NK-92 (cell line): ENCODE measurements around the gene ANXA3.

ENCODE experiments used
- DNase-seq: peaks from one replicate; lab custom pipeline; 2025; ENCODE audit not compliant: unreplicated experiment; lab: John Stamatoyannopoulos, UW

Gene ANXA3

DNA sequence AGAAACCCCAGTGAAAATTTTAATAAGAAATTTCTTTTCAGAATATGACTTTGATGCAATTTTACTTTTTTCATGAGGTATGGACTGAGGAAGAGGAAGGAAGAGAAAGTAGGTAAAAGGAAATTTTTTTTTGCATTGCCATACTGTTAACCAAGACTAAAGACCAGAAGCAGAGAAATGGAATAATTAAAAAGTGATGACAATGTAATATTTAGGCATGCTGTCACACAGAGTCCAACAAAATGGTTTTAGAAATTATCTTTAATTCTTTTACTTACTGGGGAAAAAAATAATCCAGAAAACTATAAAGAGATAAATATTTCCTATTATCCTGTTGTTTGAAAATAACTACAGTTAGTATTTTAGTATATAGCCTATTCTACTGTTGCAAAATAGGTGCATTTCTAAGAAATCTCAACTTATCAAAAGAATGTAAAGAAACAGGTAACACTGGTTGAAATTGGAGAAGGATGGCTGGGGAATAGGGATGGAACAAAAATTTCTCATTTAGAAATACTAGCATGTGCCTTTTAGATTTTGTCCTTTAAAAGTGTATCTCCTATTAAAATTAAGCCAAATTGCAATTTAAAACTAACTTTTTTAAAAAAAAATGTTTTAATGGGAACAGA is 92.6 kb downstream of the ANXA3 start:
- no peak for DNase-seq

GRCh38 chr4:78644744-78645330 is 93.3 kb downstream of the ANXA3 start:
- DNase-seq: no peak

- DNase-seq: no peak
These were observed 94.5 kb downstream of the ANXA3 start for GRCh38 chr4:78645853-78646757.

DNA sequence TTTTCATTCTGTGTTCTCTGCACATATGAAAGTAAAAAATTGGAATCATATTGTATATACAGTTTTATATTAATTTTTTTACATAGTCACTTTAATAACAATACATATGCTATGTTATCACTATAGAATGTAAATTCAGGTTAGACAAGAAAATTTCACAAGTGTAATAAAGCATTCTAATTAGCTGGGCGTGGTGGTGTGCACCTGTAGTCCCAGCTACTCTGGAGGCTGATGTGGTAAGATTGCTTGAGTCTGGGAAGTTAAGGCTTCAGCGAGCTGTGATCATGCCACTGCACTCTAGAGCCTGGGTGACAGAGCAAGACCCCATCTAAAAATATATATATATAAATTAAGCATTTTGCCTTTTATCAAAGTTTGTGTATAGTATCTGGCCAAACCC is 95.7 kb downstream of the ANXA3 start:
- no peak for DNase-seq

- DNase-seq: no peak
These were observed 97.2 kb downstream of the ANXA3 start for GRCh38 chr4:78648640-78649363.

DNA sequence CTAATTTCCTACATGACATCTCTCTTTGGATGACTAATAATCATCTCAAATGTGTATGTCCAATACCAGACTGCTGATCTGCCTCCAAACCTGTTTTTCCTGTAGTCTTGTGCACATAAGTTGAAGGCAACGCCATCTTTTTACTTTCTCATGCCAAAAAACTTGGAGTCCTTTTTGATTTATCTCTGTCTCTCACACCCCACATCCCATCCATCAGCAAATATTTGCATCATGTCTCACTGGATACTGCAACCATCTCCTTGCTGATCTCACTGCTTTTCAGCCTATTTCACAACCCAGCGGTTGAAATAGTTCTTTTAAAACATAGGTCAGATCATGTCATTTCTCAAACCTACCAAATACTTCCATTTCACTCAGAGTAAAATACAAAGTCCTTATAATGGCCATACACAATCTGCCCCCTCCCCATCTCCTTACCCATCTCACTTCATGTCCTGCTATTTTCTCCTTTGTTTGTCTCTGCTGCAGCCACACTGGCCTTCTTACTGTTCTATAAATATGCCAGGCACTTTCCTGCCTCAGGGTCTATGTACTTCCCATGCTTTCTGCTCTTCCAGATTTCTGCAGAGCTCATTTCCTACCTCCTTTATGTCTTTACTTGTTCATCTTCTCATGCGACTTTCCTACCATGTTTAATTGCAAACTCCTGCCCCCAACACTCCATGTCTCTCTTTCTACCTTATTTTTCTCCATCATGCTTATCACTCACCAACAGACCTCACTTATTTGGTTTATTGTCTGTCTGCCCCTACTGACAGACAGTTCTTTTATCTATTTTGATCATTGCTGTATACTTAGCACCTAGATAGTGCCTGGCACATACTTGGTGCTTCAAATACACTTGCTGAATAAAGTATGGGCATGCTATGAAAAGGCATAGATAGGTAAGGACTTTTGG is 98.8 kb downstream of the ANXA3 start:
- DNase-seq: no peak

- DNase-seq: no peak
These were observed 99.8 kb downstream of the ANXA3 start for GRCh38 chr4:78651250-78651860.

- no peak for DNase-seq
These were observed 100.8 kb downstream of the ANXA3 start for GRCh38 chr4:78652282-78652876.

DNA sequence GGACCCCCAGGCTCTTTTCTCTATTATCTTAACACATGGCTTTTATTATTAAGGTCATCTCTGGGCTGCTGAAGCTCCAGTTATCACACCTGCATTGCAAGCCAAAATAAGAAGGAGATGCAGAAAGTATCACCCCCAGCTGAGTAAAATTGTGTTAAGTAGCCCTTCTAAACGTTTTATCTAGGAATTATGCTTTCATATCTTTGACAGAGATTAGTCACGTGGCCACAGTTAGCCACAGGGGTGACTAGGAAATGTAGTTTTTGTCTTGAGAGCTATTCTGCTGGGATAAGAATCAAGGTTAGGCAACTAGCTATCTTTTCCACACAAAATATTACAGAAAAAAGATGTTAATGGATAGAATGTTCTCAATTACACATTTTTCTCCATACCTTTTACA is 102.1 kb downstream of the ANXA3 start:
- DNase-seq: no peak

GRCh38 chr4:78654807-78655206 is 103.2 kb downstream of the ANXA3 start:
- DNase-seq: no peak

DNA sequence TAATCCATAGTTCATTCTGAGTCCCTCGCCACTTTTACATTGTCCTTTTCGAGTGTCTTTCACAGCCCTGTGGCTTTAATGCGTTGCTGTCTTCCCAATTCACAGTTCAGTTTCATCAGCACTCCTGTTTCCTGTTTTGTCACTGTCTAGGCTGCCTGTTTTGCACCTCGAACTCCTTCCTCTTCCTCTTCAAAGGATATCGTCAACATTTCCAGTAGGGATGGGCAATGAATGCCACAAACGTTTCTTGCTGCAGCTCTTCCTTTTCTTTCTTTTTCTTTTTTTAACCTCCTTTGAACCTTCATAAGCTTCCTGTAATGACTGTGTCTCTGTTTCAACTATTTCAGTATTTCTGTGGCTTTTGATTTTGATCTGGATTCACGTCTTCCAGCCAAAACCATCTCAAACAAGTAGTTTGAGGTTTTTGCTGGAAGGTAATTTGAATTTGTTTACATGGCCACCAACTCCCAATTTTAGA is 105.4 kb downstream of the ANXA3 start:
- no peak for DNase-seq

GRCh38 chr4:78659264-78659663 is 107.7 kb downstream of the ANXA3 start:
- DNase-seq: no peak

- DNase-seq: no peak
These were observed 108.1 kb downstream of the ANXA3 start for GRCh38 chr4:78659665-78660064.
